WTC11 (cell line): ENCODE results near the gene SLC17A4. TPM values are rescaled to one million over a fixed set of nuclear protein-coding genes. Genes with fewer than 3 reads are reported as not detected.

ENCODE experiments used
- ESRRA ChIP-seq: sonication (generic); formaldehyde crosslinking; IDR thresholded peaks from 2 replicates; pipeline ENCODE4 v1.8.1; 2022; ENCODE audit warnings: mild to moderate bottlenecking, missing genetic modification reagents, borderline replicate concordance
- NFATC4 ChIP-seq: fragments of 250-450 bp; sonication (Bioruptor Pico); IDR thresholded peaks from 2 replicates; pipeline ENCODE4 v1.9.0; 2021; ENCODE audit warnings: mild to moderate bottlenecking
- USF2 ChIP-seq: sonication (generic); formaldehyde crosslinking; IDR thresholded peaks from 2 replicates; pipeline ENCODE4 v1.8.1; 2023; ENCODE audit warnings: mild to moderate bottlenecking, missing genetic modification reagents, moderate library complexity
- ZNF232 ChIP-seq: sonication (generic); formaldehyde crosslinking; IDR thresholded peaks from 2 replicates; pipeline ENCODE4 v1.8.0; 2022; ENCODE audit warnings: mild to moderate bottlenecking, missing genetic modification reagents
- ZNF263 ChIP-seq: sonication (generic); formaldehyde crosslinking; IDR thresholded peaks from 2 replicates; pipeline ENCODE4 v1.8.1; 2022; ENCODE audit warnings: low read depth, mild to moderate bottlenecking, moderate library complexity, missing genetic modification reagents
- ZSCAN18 ChIP-seq: fragments of 250-450 bp; sonication (Bioruptor Pico); IDR thresholded peaks from 2 replicates; pipeline ENCODE4 v2.1.2; 2022; ENCODE audit warnings: mild to moderate bottlenecking, moderate library complexity
- total RNA-seq: library from RNA; stranded (reverse); gene quantifications from 3 replicates; pipeline ENCODE4 v1.2.3, GENCODE V29; 2021
- TF ChIP-seq, protein P1 (sequence below): sonication (generic); formaldehyde crosslinking; IDR thresholded peaks from 2 replicates; pipeline ENCODE4 v1.8.0; 2022; ENCODE audit warnings: mild to moderate bottlenecking, missing genetic modification reagents
- TF ChIP-seq, protein P2 (sequence below): sonication (generic); formaldehyde crosslinking; conservative IDR thresholded peaks from 2 replicates; pipeline ENCODE4 v1.8.1; 2023; ENCODE audit warnings: mild to moderate bottlenecking, low read depth, missing genetic modification reagents, moderate library complexity

The SLC17A4 gene
- total RNA-seq, 1 experiment from 2014 or later: not detected

- TF ChIP-seq USF2 (CRISPR knock-in tag): no peak
- TF ChIP-seq, protein P1, sequence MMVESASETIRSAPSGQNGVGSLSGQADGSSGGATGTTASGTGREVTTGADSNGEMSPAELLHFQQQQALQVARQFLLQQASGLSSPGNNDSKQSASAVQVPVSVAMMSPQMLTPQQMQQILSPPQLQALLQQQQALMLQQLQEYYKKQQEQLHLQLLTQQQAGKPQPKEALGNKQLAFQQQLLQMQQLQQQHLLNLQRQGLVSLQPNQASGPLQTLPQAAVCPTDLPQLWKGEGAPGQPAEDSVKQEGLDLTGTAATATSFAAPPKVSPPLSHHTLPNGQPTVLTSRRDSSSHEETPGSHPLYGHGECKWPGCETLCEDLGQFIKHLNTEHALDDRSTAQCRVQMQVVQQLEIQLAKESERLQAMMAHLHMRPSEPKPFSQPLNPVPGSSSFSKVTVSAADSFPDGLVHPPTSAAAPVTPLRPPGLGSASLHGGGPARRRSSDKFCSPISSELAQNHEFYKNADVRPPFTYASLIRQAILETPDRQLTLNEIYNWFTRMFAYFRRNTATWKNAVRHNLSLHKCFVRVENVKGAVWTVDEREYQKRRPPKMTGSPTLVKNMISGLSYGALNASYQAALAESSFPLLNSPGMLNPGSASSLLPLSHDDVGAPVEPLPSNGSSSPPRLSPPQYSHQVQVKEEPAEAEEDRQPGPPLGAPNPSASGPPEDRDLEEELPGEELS: no peak
- TF ChIP-seq ZSCAN18: no peak
- no peak for TF ChIP-seq ESRRA (CRISPR knock-in tag)
- no peak for TF ChIP-seq NFATC4 (CRISPR knock-in tag)
- TF ChIP-seq ZNF232 (CRISPR knock-in tag): no peak
- TF ChIP-seq, protein P2, sequence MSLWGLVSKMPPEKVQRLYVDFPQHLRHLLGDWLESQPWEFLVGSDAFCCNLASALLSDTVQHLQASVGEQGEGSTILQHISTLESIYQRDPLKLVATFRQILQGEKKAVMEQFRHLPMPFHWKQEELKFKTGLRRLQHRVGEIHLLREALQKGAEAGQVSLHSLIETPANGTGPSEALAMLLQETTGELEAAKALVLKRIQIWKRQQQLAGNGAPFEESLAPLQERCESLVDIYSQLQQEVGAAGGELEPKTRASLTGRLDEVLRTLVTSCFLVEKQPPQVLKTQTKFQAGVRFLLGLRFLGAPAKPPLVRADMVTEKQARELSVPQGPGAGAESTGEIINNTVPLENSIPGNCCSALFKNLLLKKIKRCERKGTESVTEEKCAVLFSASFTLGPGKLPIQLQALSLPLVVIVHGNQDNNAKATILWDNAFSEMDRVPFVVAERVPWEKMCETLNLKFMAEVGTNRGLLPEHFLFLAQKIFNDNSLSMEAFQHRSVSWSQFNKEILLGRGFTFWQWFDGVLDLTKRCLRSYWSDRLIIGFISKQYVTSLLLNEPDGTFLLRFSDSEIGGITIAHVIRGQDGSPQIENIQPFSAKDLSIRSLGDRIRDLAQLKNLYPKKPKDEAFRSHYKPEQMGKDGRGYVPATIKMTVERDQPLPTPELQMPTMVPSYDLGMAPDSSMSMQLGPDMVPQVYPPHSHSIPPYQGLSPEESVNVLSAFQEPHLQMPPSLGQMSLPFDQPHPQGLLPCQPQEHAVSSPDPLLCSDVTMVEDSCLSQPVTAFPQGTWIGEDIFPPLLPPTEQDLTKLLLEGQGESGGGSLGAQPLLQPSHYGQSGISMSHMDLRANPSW (CRISPR knock-in tag): no peak
- no peak for TF ChIP-seq ZNF263 (CRISPR knock-in tag)
These were observed 75.9 kb downstream of the SLC17A4 start (continued) for GRCh38 chr6:25830458-25830857.

Other genes starting within 250 kb of the SLC17A4 start
- gene SCGN, start 102.5 kb upstream of the SLC17A4 start, total RNA-seq: not detected in 3 replicates
- gene SLC17A1, start 77.3 kb downstream of the SLC17A4 start, total RNA-seq: not detected in 3 replicates
- not detected in 3 replicates for gene SLC17A3, start 119.5 kb downstream of the SLC17A4 start, total RNA-seq
- not detected in 3 replicates for gene SLC17A2, start 175.9 kb downstream of the SLC17A4 start, total RNA-seq
- gene TRIM38, start 208.1 kb downstream of the SLC17A4 start, total RNA-seq: 1.0 to 1.6 TPM (median 1.1 TPM) in 3 replicates